BE2C (cell line): Measurements from ENCODE around the gene EMP3.

Experiments
- DNase-seq: peaks from one replicate; pipeline ENCODE4 v3.0.0-alpha.2; 2020
- H3K27me3 ChIP-seq: fragments of 250-450 bp; sonication (Bioruptor Pico); 2 replicates; pipeline ENCODE4 v1.5.1; 2020; ENCODE audit warnings: mild to moderate bottlenecking
- H3K36me3 ChIP-seq: fragments of 250-450 bp; sonication (Bioruptor Pico); 2 replicates; pipeline ENCODE4 v1.5.1; 2020; ENCODE audit warnings: mild to moderate bottlenecking
- H3K4me1 ChIP-seq: fragments of 250-450 bp; sonication (Bioruptor Pico); 2 replicates; pipeline ENCODE4 v1.5.1; 2020
- H3K4me3 ChIP-seq: 2 replicates; pipeline ENCODE4 v1.5.1; 2011; ENCODE audit warnings: low read depth, low read length
- H3K9me3 ChIP-seq: fragments of 250-450 bp; sonication (Bioruptor Pico); 2 replicates; pipeline ENCODE4 v1.5.1; 2020
- TF ChIP-seq, protein P1 (sequence below): IDR thresholded peaks from 2 replicates; pipeline ENCODE4 v1.5.1; 2012; ENCODE audit warnings: mild to moderate bottlenecking, low read depth, low read length

EMP3 gene

DNA sequence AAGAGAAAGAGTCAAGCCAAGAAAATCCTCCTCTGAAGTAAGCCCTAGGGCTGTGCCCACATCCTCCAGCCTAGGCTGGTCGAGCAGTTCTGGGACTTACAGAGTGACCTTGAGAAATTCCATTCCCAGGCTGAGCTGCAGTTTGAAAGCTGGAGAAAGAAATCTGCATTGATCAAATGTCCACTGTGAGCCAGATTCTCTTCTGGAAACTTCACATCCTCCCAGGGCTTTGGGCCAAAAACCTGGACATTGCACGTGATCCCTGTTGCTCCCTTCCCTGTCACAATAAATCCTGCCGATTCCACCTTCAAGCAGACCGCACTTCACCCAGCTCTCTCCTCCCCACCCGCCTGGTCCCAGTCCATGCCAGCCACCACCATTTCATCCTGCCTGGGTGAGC is 22.7 kb downstream of the EMP3 start:
- Histone ChIP-seq H3K36me3 (no peaks in the 10 kb centered on the region), H3K4me1 (peaks cover 5% of the 10 kb centered on the region), H3K9me3 (no peaks in the 10 kb centered on the region), H3K27me3 (no peaks in the 10 kb centered on the region), H3K4me3 (no peak overlapping the region)
- TF ChIP-seq, protein P1, sequence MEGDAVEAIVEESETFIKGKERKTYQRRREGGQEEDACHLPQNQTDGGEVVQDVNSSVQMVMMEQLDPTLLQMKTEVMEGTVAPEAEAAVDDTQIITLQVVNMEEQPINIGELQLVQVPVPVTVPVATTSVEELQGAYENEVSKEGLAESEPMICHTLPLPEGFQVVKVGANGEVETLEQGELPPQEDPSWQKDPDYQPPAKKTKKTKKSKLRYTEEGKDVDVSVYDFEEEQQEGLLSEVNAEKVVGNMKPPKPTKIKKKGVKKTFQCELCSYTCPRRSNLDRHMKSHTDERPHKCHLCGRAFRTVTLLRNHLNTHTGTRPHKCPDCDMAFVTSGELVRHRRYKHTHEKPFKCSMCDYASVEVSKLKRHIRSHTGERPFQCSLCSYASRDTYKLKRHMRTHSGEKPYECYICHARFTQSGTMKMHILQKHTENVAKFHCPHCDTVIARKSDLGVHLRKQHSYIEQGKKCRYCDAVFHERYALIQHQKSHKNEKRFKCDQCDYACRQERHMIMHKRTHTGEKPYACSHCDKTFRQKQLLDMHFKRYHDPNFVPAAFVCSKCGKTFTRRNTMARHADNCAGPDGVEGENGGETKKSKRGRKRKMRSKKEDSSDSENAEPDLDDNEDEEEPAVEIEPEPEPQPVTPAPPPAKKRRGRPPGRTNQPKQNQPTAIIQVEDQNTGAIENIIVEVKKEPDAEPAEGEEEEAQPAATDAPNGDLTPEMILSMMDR, result no peak
- peak; percentile 36 for DNase-seq

DNA sequence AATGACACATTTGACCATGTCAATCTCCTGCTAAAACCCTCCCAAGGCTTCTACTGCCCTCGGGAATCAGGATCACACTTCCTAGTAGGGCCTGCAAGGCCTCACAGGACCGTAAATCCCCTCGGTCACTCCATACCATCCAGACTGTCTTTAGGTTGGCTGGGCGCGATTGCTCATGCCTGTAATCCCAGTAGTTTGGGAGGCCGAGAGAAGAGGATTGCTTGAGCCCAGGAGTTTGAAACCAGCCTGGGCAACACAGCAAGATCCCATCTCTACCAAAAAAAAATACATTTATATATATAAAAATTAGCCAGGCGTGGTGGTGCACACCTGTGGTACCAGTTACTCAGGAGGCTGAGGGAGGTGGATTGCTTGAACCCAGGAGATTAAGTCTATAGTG is 23.4 kb downstream of the EMP3 start:
- no peaks in the 10 kb centered on the region for H3K9me3 ChIP-seq
- H3K27me3 ChIP-seq, result no peaks in the 10 kb centered on the region
- peaks cover 5% of the 10 kb centered on the region for H3K4me1 ChIP-seq
- TF ChIP-seq, protein P1, result no peak
- no peak overlapping the region for H3K4me3 ChIP-seq
- no peaks in the 10 kb centered on the region for H3K36me3 ChIP-seq
- no peak for DNase-seq

DNA sequence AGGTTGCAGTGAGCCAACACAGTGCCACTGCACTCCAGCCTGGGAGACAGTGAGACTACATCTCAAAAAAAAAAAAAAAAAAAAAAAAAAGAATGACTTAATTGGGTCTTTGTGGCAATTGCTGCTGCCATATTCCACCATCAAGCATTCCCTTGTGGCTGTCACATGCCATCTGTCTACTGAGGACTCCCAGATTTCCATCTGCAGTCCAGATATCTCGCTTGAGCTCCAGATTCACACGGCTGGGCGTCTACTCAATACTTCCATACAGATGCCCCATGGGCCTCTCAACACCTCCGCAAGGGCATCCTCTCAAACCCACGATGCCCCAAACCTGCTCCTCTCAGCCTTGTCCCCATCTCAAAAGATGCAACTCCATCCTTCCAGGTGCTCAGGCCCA is 25.5 kb downstream of the EMP3 start:
- no peaks in the 10 kb centered on the region for H3K27me3 ChIP-seq
- no peaks in the 10 kb centered on the region for H3K9me3 ChIP-seq
- peaks cover 5% of the 10 kb centered on the region for H3K4me1 ChIP-seq
- DNase-seq, result no peak
- no peak overlapping the region for H3K4me3 ChIP-seq
- no peaks in the 10 kb centered on the region for H3K36me3 ChIP-seq
- TF ChIP-seq, protein P1, result no peak

DNA sequence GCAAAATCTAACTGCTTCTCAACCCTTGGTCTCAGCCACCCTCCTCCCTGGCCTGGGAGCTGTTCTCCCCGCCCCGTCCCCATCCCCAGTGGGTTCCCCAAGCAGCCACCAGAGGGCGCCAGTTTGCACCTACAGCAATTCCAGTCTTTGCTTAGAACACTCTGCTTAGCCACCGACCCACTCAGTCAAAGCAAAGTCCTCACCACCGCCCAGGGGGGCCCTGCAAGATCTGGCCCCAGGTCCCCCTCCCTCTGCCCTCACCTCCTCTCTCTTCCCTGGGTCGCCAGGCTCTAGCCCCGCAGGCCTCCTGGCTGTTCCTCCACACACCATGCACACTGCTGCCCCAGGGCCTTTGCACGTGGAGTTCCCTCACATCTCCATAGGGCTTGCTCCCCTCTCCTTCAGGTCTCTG is 26.0 kb downstream of the EMP3 start:
- no peaks in the 10 kb centered on the region for H3K9me3 ChIP-seq
- peak; percentile 77 for DNase-seq
- no peak overlapping the region for H3K4me3 ChIP-seq
- TF ChIP-seq, protein P1, result peak; percentile 83
- no peaks in the 10 kb centered on the region for H3K36me3 ChIP-seq
- H3K27me3 ChIP-seq, result no peaks in the 10 kb centered on the region
- H3K4me1 ChIP-seq, result peaks cover 5% of the 10 kb centered on the region

DNA sequence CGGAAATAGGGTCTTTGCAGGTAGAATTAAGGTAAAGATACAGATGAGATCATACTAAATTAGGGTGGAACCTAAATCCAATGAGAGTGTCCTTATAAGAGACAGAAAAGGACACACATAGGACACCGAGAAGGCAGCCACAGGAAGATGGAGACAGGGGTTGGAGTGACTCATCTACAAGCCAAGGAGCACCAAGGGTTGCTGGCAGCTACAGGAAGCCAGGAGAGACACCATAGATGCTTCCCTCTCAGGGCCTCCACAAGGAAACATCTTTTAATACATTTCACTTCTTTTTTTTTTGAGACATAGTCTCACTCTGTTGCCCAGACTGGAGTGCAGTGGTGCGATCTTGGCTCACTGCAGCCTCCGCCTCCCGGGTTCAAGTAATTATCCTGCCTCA is 28.3 kb downstream of the EMP3 start:
- Histone ChIP-seq H3K9me3 (no peaks in the 10 kb centered on the region), H3K4me1 (no peaks in the 10 kb centered on the region)
- TF ChIP-seq, protein P1, result no peak

DNA sequence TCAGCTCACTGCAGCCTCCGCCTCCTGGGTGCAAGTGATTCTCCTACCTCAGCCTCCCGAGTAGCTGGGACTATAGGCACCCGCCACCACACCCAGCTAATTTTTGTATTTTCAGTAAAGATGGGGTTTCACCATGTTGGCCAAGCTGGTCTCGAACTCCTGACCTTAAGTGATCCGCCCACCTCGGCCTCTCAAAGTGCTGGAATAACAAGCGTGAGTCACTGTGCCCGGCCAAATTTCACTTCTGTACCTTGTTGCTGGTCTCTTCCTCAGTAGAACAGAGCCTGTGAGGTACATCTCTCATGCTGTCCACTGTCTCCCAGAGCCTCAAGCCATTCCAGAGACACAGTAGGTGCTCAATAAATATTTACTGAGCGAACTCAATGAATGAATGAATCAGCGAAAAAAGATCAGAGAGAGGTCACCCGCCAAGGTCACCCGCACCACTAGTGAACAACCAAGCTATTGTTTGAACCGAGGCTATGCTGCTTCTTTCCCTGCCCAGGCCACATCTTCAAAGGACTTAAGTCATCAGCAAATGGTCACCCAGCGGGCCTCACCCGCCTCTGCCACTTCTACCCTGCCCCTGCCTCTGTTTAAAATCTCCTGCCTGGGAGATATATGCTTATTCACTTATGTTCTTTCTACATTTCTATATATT is 29.1 kb downstream of the EMP3 start:
- Histone ChIP-seq H3K36me3 (no peaks in the 10 kb centered on the region), H3K27me3 (no peaks in the 10 kb centered on the region), H3K4me3 (no peak overlapping the region), H3K4me1 (no peaks in the 10 kb centered on the region), H3K9me3 (no peaks in the 10 kb centered on the region)
- TF ChIP-seq, protein P1, result no peak
- DNase-seq, result no peak

More for the DNA sequence above, 28.3 kb downstream of the EMP3 start:
- H3K36me3 ChIP-seq, result no peaks in the 10 kb centered on the region
- H3K27me3 ChIP-seq, result no peaks in the 10 kb centered on the region
- no peak for DNase-seq
- H3K4me3 ChIP-seq, result no peak overlapping the region
